ENCODE results near the gene TLCD3A.

Gene TLCD3A

DNA sequence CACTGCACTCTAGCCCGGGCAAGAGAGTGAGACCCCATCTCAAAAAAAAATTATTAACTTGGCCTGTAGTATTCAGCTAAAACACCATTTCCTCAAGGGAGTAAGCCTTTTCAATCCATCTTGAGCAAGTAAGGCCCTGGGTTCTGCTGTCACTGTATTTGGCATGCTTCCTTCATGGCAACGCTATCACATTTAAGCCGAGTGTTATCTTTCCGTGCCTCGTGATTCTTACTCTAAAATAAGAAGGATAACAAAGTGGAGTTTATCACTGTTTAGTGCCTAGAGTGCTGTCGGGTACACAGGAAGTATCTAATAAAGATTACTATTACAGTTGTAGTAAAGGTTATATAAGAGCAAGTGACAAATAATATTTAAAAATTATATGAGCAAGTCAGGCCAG lies 26.5 kb upstream of the TLCD3A start:
- no peak for DNase-seq

DNA sequence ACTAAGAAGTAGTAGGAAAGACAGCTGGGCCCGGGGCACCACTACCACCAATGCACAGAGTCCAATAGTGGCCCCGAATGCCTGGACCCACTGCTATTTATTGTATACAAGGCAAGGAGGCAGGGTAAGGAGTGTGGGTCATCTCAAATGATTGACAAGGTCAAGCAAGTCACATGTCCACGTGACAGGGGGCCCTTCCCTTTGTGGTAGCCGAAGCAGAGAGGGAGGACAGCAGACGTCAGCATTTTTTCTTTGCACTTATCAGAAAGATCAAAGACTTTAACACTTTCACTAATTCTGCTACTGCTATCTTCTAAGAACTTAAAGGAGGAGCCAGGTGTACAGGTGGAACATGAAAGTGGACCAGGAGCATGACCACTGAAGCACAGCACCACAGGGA lies 24.3 kb upstream of the TLCD3A start:
- no peak for DNase-seq

- DNase-seq = no peak
These were observed 14.3 kb upstream of the TLCD3A start for GRCh38 chr17:718075-718474.

- no peak for DNase-seq
These were observed 11.5 kb upstream of the TLCD3A start for GRCh38 chr17:720706-721539.

GRCh38 chr17:721540-721937 lies 10.9 kb upstream of the TLCD3A start:
- DNase-seq = no peak

- no peak for DNase-seq
These were observed 7.3 kb upstream of the TLCD3A start for GRCh38 chr17:725084-725483.

DNA sequence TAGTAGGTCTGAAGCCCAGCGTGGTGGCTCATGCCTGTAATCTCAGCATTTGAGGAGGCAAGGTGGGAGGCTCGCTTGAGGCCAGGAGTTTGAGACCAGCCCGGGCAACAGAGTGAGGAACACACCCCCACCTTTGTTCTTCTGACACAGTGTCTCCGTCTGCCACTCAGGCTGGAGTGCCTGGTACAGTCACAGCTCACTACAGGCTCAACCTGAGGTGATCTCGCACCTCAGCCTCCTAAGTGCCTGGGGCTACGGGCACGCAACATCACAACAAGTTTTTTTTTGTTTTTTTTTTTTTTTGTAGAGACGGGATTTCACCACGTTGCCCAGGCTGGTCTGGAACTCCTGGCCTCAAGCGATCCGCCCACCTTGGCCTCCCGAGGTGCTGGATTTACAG lies 6.7 kb upstream of the TLCD3A start:
- no peak for DNase-seq

GRCh38 chr17:726271-726919 lies 6.0 kb upstream of the TLCD3A start:
- no peak for DNase-seq

- DNase-seq = no peak
These were observed 3.5 kb upstream of the TLCD3A start for GRCh38 chr17:728911-729310.

GRCh38 chr17:731644-732066 lies 741 bp upstream of the TLCD3A start:
- peak in 3 of 56 donors; percentile 26 to 35 (median 30) for DNase-seq

DNA sequence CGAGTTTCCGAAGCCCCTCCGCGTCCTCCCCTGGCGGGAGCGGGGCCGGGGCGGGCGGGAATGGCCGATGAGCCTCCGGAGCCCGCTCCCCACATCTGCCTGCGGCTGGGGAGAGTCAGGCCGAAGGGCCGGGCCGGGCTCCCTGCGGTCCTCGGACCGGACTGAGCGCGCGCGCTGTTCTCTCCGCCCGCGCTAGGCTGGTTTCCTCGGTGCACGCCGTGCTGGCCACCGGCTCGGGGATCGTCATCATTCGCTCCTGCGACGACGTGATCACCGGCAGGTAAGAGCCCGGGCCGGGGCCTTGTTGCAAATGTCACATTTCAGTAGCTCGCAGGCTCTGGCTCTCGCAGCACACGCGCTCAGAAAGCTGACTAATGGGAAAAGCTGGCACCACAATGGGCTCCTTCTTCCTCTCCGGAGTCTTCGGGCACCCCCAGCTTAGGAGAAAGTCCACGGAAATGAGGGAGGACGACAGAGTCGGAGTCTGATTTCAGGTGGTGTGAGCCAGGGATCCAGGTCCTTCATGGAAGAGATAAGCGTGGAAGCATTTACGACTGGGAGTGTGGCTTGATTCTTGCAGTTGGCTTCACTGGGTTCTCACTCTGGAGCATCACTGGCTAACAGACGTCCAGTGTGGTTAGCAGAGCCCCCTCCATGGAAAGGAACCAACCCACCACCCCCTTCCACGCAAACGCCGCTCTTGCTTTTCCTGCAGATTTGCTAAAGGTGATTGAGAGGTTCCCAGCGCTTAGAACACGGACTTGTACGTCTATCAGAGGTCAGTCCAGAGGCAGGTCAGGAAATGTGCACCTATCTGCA lies 715 bp downstream of the TLCD3A start:
- DNase-seq = peak in 32 of 56 donors; percentile 2 to 50 (median 20)

DNA sequence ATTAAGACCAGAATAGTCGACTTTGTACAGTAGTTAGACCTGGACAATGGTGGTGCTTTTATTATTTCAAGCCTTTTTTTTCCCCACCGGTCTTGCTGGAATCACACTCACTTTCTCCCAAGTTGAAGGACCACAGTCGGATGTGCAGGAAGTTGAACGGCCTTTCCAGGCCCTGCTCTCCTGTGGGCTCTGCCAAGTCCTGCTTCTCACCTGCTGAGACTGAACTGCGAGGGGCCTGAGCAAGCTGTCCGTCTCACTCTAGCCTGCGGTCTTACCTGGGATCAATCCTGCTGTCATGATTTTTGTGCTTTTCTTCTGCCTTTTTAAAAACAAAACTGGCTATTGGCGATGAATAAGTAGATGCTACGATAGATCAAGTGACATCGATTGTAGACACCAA lies 1.3 kb downstream of the TLCD3A start:
- no peak for DNase-seq

- DNase-seq = no peak
These were observed 5.2 kb downstream of the TLCD3A start for GRCh38 chr17:737561-738113.

- DNase-seq = peak in 9 of 56 donors; percentile 3 to 28 (median 12)
These were observed 8.0 kb downstream of the TLCD3A start for GRCh38 chr17:740240-741017.

DNA sequence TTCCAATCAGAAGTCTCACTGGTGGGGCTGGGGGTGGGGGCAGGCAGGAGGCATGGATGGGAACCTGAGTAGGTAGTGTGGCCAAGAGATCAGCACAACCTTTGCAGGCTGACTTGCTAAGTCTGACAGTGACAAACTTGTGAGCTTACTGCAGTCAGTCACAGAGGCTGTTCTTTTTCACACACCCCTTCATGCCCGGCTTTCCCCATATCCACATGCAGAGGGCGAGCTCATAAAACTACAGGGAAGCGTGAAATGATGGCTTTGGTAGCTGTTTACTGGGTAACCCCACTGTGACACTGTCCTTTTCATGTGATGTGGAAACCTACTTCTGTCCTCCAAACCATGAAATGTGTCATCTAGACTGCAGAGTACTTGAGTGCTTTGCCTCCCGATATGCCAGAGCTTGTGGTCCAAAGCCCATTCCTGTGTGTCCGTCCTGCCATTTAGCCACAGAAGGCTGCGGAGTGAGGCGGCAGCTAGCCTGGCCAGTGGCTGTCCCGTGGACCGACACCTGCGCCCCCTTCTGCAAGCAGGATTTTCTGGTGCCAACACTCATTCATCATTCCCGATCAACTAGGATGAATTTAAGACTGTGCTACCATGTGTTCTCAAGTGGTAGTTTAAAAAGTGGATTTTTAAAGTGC lies 9.9 kb downstream of the TLCD3A start:
- DNase-seq = no peak

- no peak for DNase-seq
These were observed 10.7 kb downstream of the TLCD3A start for GRCh38 chr17:743139-743538.

GRCh38 chr17:744937-745336 lies 12.5 kb downstream of the TLCD3A start:
- DNase-seq = no peak

GRCh38 chr17:745406-745805 lies 13.0 kb downstream of the TLCD3A start:
- no peak for DNase-seq

- no peak for DNase-seq
These were observed 13.8 kb downstream of the TLCD3A start for GRCh38 chr17:746181-746580.
